SU-DHL-6 (cell line): ENCODE data around the gene ADSS1.

ENCODE experiments used
- EZH2phosphoT487 ChIP-seq: fragments of 200-600 bp; sonication (generic), shearing (Covaris generic); conservative IDR thresholded peaks from 2 replicates; pipeline ENCODE4 v1.6.1; 2018; ENCODE audit warnings: mild to moderate bottlenecking, antibody characterized with exemption, low read length, moderate library complexity, mixed read lengths
- TF ChIP-seq, protein P1 (sequence below): fragments of 200-600 bp; sonication (generic); IDR thresholded peaks from one replicate; pipeline ENCODE4 v1.5.1; 2017; ENCODE audit warnings: antibody characterized with exemption, mild to moderate bottlenecking, low read length, moderate library complexity; ENCODE audit not compliant: insufficient read depth, poor library complexity, severe bottlenecking

DNA sequence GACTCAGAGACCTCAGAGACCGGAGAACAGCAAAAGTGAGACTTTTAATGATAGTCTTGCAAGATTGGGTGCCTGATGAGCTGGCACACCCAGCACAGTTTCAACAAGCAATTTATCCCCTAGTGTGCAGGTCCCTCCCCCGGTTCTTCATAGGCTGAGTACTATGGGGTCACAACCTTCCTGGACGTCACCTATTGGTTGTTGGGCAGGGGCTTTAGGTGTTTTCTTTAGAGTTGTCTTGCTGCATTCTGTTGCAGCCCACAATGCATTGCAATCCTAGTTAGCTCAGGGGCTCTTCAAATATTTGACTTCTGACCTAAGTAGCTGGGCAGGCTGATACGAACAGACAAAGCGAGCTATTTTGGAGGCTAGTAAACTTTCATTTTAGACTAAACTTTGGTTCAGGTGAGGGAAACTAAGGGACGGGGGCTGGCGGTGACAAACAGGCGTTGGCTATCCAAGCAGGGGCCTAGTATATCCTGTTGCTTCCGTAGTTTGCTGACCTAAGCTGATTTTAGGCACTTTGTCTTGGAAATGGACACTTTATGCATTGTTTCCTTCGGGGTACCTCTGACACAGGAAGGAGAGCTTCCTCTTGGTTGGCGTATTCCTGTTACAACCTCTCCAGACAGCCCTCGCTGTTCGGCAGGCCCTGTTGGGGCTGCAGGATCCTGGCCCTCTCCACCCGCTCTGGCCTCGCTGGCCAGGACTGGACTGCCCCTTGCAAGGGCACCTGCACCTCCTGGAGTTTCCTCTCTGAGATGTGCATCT, 43.0 kb downstream of the ADSS1 start:
- no peak for TF ChIP-seq EZH2phosphoT487
- TF ChIP-seq, protein P1, sequence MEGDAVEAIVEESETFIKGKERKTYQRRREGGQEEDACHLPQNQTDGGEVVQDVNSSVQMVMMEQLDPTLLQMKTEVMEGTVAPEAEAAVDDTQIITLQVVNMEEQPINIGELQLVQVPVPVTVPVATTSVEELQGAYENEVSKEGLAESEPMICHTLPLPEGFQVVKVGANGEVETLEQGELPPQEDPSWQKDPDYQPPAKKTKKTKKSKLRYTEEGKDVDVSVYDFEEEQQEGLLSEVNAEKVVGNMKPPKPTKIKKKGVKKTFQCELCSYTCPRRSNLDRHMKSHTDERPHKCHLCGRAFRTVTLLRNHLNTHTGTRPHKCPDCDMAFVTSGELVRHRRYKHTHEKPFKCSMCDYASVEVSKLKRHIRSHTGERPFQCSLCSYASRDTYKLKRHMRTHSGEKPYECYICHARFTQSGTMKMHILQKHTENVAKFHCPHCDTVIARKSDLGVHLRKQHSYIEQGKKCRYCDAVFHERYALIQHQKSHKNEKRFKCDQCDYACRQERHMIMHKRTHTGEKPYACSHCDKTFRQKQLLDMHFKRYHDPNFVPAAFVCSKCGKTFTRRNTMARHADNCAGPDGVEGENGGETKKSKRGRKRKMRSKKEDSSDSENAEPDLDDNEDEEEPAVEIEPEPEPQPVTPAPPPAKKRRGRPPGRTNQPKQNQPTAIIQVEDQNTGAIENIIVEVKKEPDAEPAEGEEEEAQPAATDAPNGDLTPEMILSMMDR: no peak
